Activated naive CD4-positive, alpha-beta T cell treated with anti-CD3 and anti-CD28 coated beads, Interleukin-2, amount 50 U/mL, for 24 hours (primary cell): Measurements from ENCODE around the gene MSH6.
A peak's percentile ranks its signal among the peaks of the same experiment; 100 is the strongest.

Experiments used
- H3K27ac Mint-ChIP-seq: one replicate; pipeline ENCODE4 v1.8.0; 2021; ENCODE audit warnings: mild to moderate bottlenecking, mixed read lengths
- H3K27me3 Mint-ChIP-seq: one replicate; pipeline ENCODE4 v1.8.0; 2021; ENCODE audit warnings: mixed read lengths
- H3K36me3 Mint-ChIP-seq: one replicate; pipeline ENCODE4 v1.8.0; 2021; ENCODE audit warnings: mixed read lengths
- H3K4me1 Mint-ChIP-seq: one replicate; pipeline ENCODE4 v1.8.0; 2021; ENCODE audit warnings: mixed read lengths
- H3K4me3 Mint-ChIP-seq: one replicate; pipeline ENCODE4 v1.8.0; 2021; ENCODE audit warnings: mild to moderate bottlenecking, mixed read lengths
- H3K9me3 Mint-ChIP-seq: one replicate; pipeline ENCODE4 v1.8.0; 2021; ENCODE audit warnings: mixed read lengths

The MSH6 gene

GRCh38 chr2:47774567-47774966 is 8.4 kb upstream of the MSH6 start:
- H3K27ac Mint-ChIP-seq = no peak overlapping the region
- H3K4me1 Mint-ChIP-seq = no peaks in the 10 kb centered on the region
- H3K36me3 Mint-ChIP-seq = no peaks in the 10 kb centered on the region
- no peaks in the 10 kb centered on the region for H3K27me3 Mint-ChIP-seq
- no peaks in the 10 kb centered on the region for H3K9me3 Mint-ChIP-seq
- no peak overlapping the region for H3K4me3 Mint-ChIP-seq

GRCh38 chr2:47777277-47777937 is 5.5 kb upstream of the MSH6 start:
- H3K27me3 Mint-ChIP-seq = no peaks in the 10 kb centered on the region
- no peaks in the 10 kb centered on the region for H3K9me3 Mint-ChIP-seq
- H3K36me3 Mint-ChIP-seq = no peaks in the 10 kb centered on the region
- no peaks in the 10 kb centered on the region for H3K4me1 Mint-ChIP-seq
- no peak overlapping the region for H3K4me3 Mint-ChIP-seq
- no peak overlapping the region for H3K27ac Mint-ChIP-seq

- H3K4me1 Mint-ChIP-seq = no peaks in the 10 kb centered on the region
- H3K9me3 Mint-ChIP-seq = no peaks in the 10 kb centered on the region
- H3K4me3 Mint-ChIP-seq = no peak overlapping the region
- H3K27me3 Mint-ChIP-seq = no peaks in the 10 kb centered on the region
- H3K36me3 Mint-ChIP-seq = no peaks in the 10 kb centered on the region
- no peak overlapping the region for H3K27ac Mint-ChIP-seq
Observed at GRCh38 chr2:47778698-47779425, 4.1 kb upstream of the MSH6 start.

- H3K4me1 Mint-ChIP-seq = no peaks in the 10 kb centered on the region
- no peak overlapping the region for H3K27ac Mint-ChIP-seq
- H3K9me3 Mint-ChIP-seq = no peaks in the 10 kb centered on the region
- H3K36me3 Mint-ChIP-seq = no peaks in the 10 kb centered on the region
- no peaks in the 10 kb centered on the region for H3K27me3 Mint-ChIP-seq
- no peak overlapping the region for H3K4me3 Mint-ChIP-seq
Observed at GRCh38 chr2:47779426-47779790, 3.5 kb upstream of the MSH6 start.

- Mint-ChIP-seq H3K27ac (peak overlapping the region; percentile 30), H3K27me3 (no peaks in the 10 kb centered on the region), H3K4me3 (peak overlapping the region; percentile 83)
Observed at GRCh38 chr2:47782381-47782670, 619 bp upstream of the MSH6 start.

GRCh38 chr2:47783486-47784351 is 774 bp downstream of the MSH6 start:
- H3K36me3 Mint-ChIP-seq = peaks cover 2% of the 10 kb centered on the region

More at GRCh38 chr2:47782381-47782670, 619 bp upstream of the MSH6 start:
- Mint-ChIP-seq H3K9me3 (no peaks in the 10 kb centered on the region), H3K4me1 (peaks cover 19% of the 10 kb centered on the region), H3K36me3 (peaks cover 2% of the 10 kb centered on the region)

GRCh38 chr2:47784352-47784851 is 1.5 kb downstream of the MSH6 start:
- H3K27ac Mint-ChIP-seq = peak overlapping the region; percentile 86

More at GRCh38 chr2:47783486-47784351, 774 bp downstream of the MSH6 start:
- Mint-ChIP-seq H3K27ac (peak overlapping the region; percentile 86), H3K9me3 (no peaks in the 10 kb centered on the region), H3K4me3 (peak overlapping the region; percentile 90), H3K27me3 (no peaks in the 10 kb centered on the region), H3K4me1 (peaks cover 19% of the 10 kb centered on the region)

GRCh38 chr2:47785986-47786385 is 3.0 kb downstream of the MSH6 start:
- Mint-ChIP-seq H3K9me3 (no peaks in the 10 kb centered on the region), H3K36me3 (peaks cover 4% of the 10 kb centered on the region)

More at GRCh38 chr2:47784352-47784851, 1.5 kb downstream of the MSH6 start:
- Mint-ChIP-seq H3K36me3 (peaks cover 2% of the 10 kb centered on the region), H3K4me1 (peaks cover 19% of the 10 kb centered on the region), H3K9me3 (no peaks in the 10 kb centered on the region), H3K27me3 (no peaks in the 10 kb centered on the region), H3K4me3 (peak overlapping the region; percentile 90)

GRCh38 chr2:47796090-47796697 is 13.2 kb downstream of the MSH6 start:
- H3K27me3 Mint-ChIP-seq = no peaks in the 10 kb centered on the region

More at GRCh38 chr2:47785986-47786385, 3.0 kb downstream of the MSH6 start:
- Mint-ChIP-seq H3K27me3 (no peaks in the 10 kb centered on the region), H3K4me1 (peaks cover 30% of the 10 kb centered on the region), H3K27ac (peak overlapping the region; percentile 4), H3K4me3 (peak overlapping the region; percentile 20)

GRCh38 chr2:47798631-47799030 is 15.7 kb downstream of the MSH6 start:
- Mint-ChIP-seq H3K9me3 (peaks cover 7% of the 10 kb centered on the region), H3K27ac (peak overlapping the region; percentile 84), H3K4me3 (no peak overlapping the region), H3K36me3 (peaks cover 44% of the 10 kb centered on the region), H3K27me3 (no peaks in the 10 kb centered on the region), H3K4me1 (peaks cover 9% of the 10 kb centered on the region)

More at GRCh38 chr2:47796090-47796697, 13.2 kb downstream of the MSH6 start:
- Mint-ChIP-seq H3K4me1 (peaks cover 10% of the 10 kb centered on the region), H3K27ac (no peak overlapping the region), H3K36me3 (peaks cover 33% of the 10 kb centered on the region), H3K9me3 (no peaks in the 10 kb centered on the region), H3K4me3 (no peak overlapping the region)

GRCh38 chr2:47799031-47799609 is 16.2 kb downstream of the MSH6 start:
- H3K9me3 Mint-ChIP-seq = peaks cover 7% of the 10 kb centered on the region
- peaks cover 46% of the 10 kb centered on the region for H3K36me3 Mint-ChIP-seq
- no peaks in the 10 kb centered on the region for H3K27me3 Mint-ChIP-seq
- H3K4me3 Mint-ChIP-seq = no peak overlapping the region
- H3K4me1 Mint-ChIP-seq = peaks cover 9% of the 10 kb centered on the region
- H3K27ac Mint-ChIP-seq = peak overlapping the region; percentile 62

- H3K36me3 Mint-ChIP-seq = peaks cover 56% of the 10 kb centered on the region
Observed at GRCh38 chr2:47801118-47801517, 18.2 kb downstream of the MSH6 start.

GRCh38 chr2:47803363-47803762 is 20.4 kb downstream of the MSH6 start:
- no peak overlapping the region for H3K4me3 Mint-ChIP-seq
- H3K36me3 Mint-ChIP-seq = peaks cover 55% of the 10 kb centered on the region
- no peaks in the 10 kb centered on the region for H3K27me3 Mint-ChIP-seq
- peaks cover 7% of the 10 kb centered on the region for H3K9me3 Mint-ChIP-seq
- H3K27ac Mint-ChIP-seq = peak overlapping the region; percentile 55
- H3K4me1 Mint-ChIP-seq = peaks cover 7% of the 10 kb centered on the region

More at GRCh38 chr2:47801118-47801517, 18.2 kb downstream of the MSH6 start:
- H3K27me3 Mint-ChIP-seq = no peaks in the 10 kb centered on the region
- no peak overlapping the region for H3K4me3 Mint-ChIP-seq
- peaks cover 7% of the 10 kb centered on the region for H3K9me3 Mint-ChIP-seq
- peaks cover 5% of the 10 kb centered on the region for H3K4me1 Mint-ChIP-seq
- H3K27ac Mint-ChIP-seq = no peak overlapping the region

GRCh38 chr2:47803770-47804169 is 20.8 kb downstream of the MSH6 start:
- H3K4me1 Mint-ChIP-seq = peaks cover 5% of the 10 kb centered on the region
- H3K27me3 Mint-ChIP-seq = no peaks in the 10 kb centered on the region
- peaks cover 7% of the 10 kb centered on the region for H3K9me3 Mint-ChIP-seq
- H3K36me3 Mint-ChIP-seq = peaks cover 52% of the 10 kb centered on the region
- H3K27ac Mint-ChIP-seq = no peak overlapping the region
- H3K4me3 Mint-ChIP-seq = no peak overlapping the region

- Mint-ChIP-seq H3K9me3 (peaks cover 7% of the 10 kb centered on the region), H3K4me1 (peaks cover 5% of the 10 kb centered on the region), H3K4me3 (no peak overlapping the region), H3K27me3 (no peaks in the 10 kb centered on the region), H3K27ac (no peak overlapping the region), H3K36me3 (peaks cover 39% of the 10 kb centered on the region)
Observed at GRCh38 chr2:47805850-47806249, 22.9 kb downstream of the MSH6 start.
